Uterus (tissue), 4 donors: Measurements from ENCODE around the gene OR5B17. TPM values are rescaled to one million over a fixed set of nuclear protein-coding genes. Genes with fewer than 3 reads are reported as not detected.

Experiments
- DNase-seq, 2 donors: peaks; one replicate each; pipeline ENCODE4 v3.0.0-alpha.2; 2019 to 2020
- H3K27ac ChIP-seq, 2 donors: fragments of 200-600 bp; sonication (generic); 1 replicate in 1 of 2; 2 replicates in 1 of 2; pipeline ENCODE4 v1.5.1; 2016 to 2018
- H3K27me3 ChIP-seq, 2 donors: fragments of 200-600 bp; sonication (generic); one replicate each; pipeline ENCODE4 v1.5.1; 2018 to 2019; ENCODE audit warnings: control low read depth in 1 of 2
- H3K36me3 ChIP-seq, 2 donors: fragments of 200-600 bp; sonication (generic); one replicate each; pipeline ENCODE4 v1.5.1; 2019; ENCODE audit warnings: control low read depth in 1 of 2
- H3K4me1 ChIP-seq, 2 donors: fragments of 200-600 bp; sonication (generic); one replicate each; pipeline ENCODE4 v1.5.1; 2018 to 2019; ENCODE audit warnings: control low read depth in 1 of 2
- H3K4me3 ChIP-seq, 2 donors: fragments of 200-600 bp; sonication (generic); 1 replicate in 1 of 2; 2 replicates in 1 of 2; pipeline ENCODE4 v1.5.1; 2018 to 2019; ENCODE audit warnings: mild to moderate bottlenecking in 1 of 2
- H3K9me3 ChIP-seq, 2 donors: fragments of 200-600 bp; sonication (generic); one replicate each; pipeline ENCODE4 v1.5.1; 2019; ENCODE audit warnings: control low read depth in 1 of 2
- CTCF ChIP-seq, 4 experiments: fragments of 200-600 bp in 2 of 4; fragments of 450-650 bp in 2 of 4; sonication (generic) in 2 of 4; IDR thresholded peaks; one replicate each; pipeline ENCODE4 v1.5.1; 2016 to 2019; ENCODE audit warnings: antibody characterized with exemption in 4 of 4, mild to moderate bottlenecking in 2 of 4, moderate library complexity in 1 of 4
- POLR2A ChIP-seq, 2 donors: fragments of 450-650 bp; IDR thresholded peaks; one replicate each; pipeline ENCODE4 v1.6.1; 2016; ENCODE audit warnings: antibody characterized with exemption in 2 of 2, mild to moderate bottlenecking in 1 of 2, moderate library complexity in 1 of 2
- intact Hi-C: fragments of 100-400 bp; cut with DNase I; formaldehyde crosslinking; loops from one replicate; pipeline ENCODE4 v1.15.1; 2023; ENCODE audit warnings: low total_unique reads
- total RNA-seq, 4 donors: library from RNA; depleted of rRNA in 3 of 4; stranded (reverse); fragments of >200 nt in 3 of 4; gene quantifications; one replicate each; pipeline versions ENCODE4 v1.1.0 to v1.2.4, GENCODE V29; 2014 to 2023
- donor health status: DM: yes; HTN: yes; CAD: no.

The OR5B17 gene
- total RNA-seq, 4 donors from 2014 or later, result not detected

- no peaks in the 10 kb centered on the region for H3K9me3 ChIP-seq
- no peak for DNase-seq
- H3K27me3 ChIP-seq, result no peaks in the 10 kb centered on the region
- no peaks in the 10 kb centered on the region for H3K4me1 ChIP-seq
- intact Hi-C loops, result no loop called here
- H3K36me3 ChIP-seq, result no peaks in the 10 kb centered on the region
- no peak overlapping the region for H3K4me3 ChIP-seq
- no peak for TF ChIP-seq POLR2A (IDR thresholded peaks at IDR 0.05)
- no peak for TF ChIP-seq CTCF (IDR thresholded peaks at IDR 0.05)
- no peak overlapping the region for H3K27ac ChIP-seq
These were observed 28.0 kb downstream of the OR5B17 start for GRCh38 chr11:58330861-58331260.

GRCh38 chr11:58318532-58318931 lies 40.3 kb downstream of the OR5B17 start:
- intact Hi-C loops, result no loop called here
- H3K27me3 ChIP-seq, result no peaks in the 10 kb centered on the region
- no peak for DNase-seq
- H3K27ac ChIP-seq, result no peak overlapping the region
- H3K4me3 ChIP-seq, result no peak overlapping the region
- no peak for TF ChIP-seq CTCF (IDR thresholded peaks at IDR 0.05)
- TF ChIP-seq POLR2A (IDR thresholded peaks at IDR 0.05), result no peak
- no peaks in the 10 kb centered on the region for H3K9me3 ChIP-seq
- no peaks in the 10 kb centered on the region for H3K36me3 ChIP-seq
- no peaks in the 10 kb centered on the region for H3K4me1 ChIP-seq

- intact Hi-C loops, result no loop called here
- no peak overlapping the region for H3K4me3 ChIP-seq
- H3K9me3 ChIP-seq, result no peaks in the 10 kb centered on the region
- no peak for DNase-seq
- TF ChIP-seq CTCF (IDR thresholded peaks at IDR 0.05), result no peak
- TF ChIP-seq POLR2A (IDR thresholded peaks at IDR 0.05), result no peak
- H3K27ac ChIP-seq, result no peak overlapping the region
- H3K36me3 ChIP-seq, result no peaks in the 10 kb centered on the region
- no peaks in the 10 kb centered on the region for H3K4me1 ChIP-seq
- H3K27me3 ChIP-seq, result no peaks in the 10 kb centered on the region
These were observed 42.7 kb downstream of the OR5B17 start for GRCh38 chr11:58316142-58316541.

Other genes starting within 250 kb of the OR5B17 start
- gene OR9I1, start 233.5 kb downstream of the OR5B17 start, total RNA-seq, result not detected
- not detected for gene OR9Q2, start 170.0 kb downstream of the OR5B17 start, total RNA-seq
- gene OR1S2, start 154.9 kb downstream of the OR5B17 start, total RNA-seq, result not detected
- gene OR1S1, start 146.3 kb downstream of the OR5B17 start, total RNA-seq, result not detected
- not detected for gene OR10Q1, start 130.2 kb downstream of the OR5B17 start, total RNA-seq
- gene OR10W1, start 90.8 kb downstream of the OR5B17 start, total RNA-seq, result not detected
- not detected for gene OR5B3, start 47.8 kb upstream of the OR5B17 start, total RNA-seq
- gene OR5B2, start 69.1 kb upstream of the OR5B17 start, total RNA-seq, result not detected
- under 1 TPM in 1 of 4 donors, not detected in 3; 0.14 TPM for gene OR5B12, start 83.2 kb upstream of the OR5B17 start, total RNA-seq
- not detected for gene OR5B21, start 149.0 kb upstream of the OR5B17 start, total RNA-seq
- gene LPXN, start 216.8 kb upstream of the OR5B17 start, total RNA-seq, result 10 to 100 TPM in 2 of 4 donors, 1 to 10 TPM in 1, under 1 TPM in 1; 0.59 to 11.1 (median 8.8) TPM
- gene ZFP91, start 220.0 kb upstream of the OR5B17 start, total RNA-seq, result 10 to 100 TPM; 19.2 to 57.7 (median 48.9) TPM